ENCODE results near the gene FAM110A.
"Not testable (repeated sequence)": the region's sequence is repeated elsewhere in the genome, so short reads cannot be mapped to it uniquely, and the experiment has no call there.

The FAM110A gene

DNA sequence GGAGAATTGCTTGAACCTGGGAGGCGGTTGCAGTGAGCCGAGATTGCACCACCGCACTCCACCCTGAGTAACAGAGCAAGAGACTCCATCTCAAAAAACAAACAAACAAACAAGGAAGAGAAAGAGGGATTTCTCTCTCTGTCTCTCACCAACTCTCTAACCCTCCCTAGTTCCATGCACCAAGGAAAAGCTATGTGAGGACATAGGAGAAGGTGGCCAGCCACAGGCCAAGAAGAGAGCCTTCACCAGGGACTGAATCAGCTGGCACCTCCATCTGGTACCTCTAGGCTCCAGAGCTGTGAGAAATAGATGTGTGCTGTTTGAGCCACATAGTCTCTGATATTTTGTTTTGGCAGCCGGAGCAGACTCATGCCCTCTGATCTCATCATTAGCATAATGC is 9.0 kb upstream of the FAM110A start:
- DNase-seq, result no peak

DNA sequence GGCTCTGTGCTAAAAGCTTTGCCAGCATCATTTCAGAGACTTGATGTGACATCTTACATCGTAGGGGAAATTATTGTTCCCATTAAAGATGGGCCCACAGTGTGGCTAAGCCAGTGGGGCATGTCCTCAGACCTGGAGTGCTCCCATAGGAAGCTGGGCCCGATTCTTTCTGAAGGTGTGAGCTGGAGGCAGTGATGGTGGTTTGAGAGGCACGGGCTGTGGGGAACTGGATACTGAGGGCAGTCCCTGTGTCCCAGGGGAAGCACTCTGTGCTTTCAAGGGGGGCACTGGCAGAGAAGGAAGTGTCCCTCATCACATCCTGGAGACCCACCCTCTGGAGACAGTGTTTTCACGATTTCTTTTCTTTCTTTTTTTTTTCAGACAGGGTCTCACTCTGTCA is 8.6 kb upstream of the FAM110A start:
- no peak for DNase-seq

GRCh38 chr20:825710-826421 is 7.6 kb upstream of the FAM110A start:
- no peak for DNase-seq

- DNase-seq, result peak in 1 of 3 experiments; percentile 52
These were observed 6.7 kb upstream of the FAM110A start for GRCh38 chr20:826695-827323.

DNA sequence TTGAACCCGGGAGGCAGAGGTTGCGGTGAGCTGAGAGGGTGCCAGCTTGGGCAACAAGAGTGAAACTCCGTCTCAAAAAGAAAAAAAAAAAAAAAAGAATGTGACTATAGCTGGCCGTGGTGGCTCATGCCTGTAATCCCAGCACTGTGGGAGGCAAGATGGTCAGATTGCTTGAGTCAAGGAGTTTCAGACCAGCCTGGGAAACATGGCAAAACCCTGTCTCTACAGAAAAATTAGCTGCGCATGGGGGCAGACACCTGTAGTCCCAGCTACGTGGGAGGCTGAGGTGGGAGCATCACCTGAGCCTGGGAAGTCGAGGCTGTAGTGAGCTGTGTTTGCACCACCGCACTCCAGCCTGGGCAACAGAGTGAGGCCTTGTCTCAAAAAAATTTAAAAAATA is 5.5 kb upstream of the FAM110A start:
- DNase-seq, result not testable (repeated sequence)

GRCh38 chr20:828987-829386 is 4.5 kb upstream of the FAM110A start:
- DNase-seq, result no peak

DNA sequence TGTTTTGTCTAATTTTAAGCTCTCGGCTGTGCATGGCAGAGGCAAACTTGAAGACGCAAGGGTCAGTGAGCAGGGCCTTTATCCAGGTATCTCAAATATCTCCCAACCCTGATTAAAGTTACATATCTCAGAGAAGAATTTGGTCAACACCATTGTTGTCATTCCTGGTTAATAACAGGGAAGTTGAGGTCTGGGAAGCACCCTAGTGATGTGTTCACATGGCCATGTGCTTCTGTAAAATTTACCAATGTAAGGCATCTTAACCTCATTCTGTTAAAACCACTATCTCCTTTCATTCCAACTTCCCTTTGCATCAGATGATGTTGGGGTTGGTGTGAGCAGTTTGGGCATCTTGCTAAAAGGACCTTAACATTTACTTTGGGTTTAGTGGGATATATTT is 4.0 kb upstream of the FAM110A start:
- no peak for DNase-seq

DNA sequence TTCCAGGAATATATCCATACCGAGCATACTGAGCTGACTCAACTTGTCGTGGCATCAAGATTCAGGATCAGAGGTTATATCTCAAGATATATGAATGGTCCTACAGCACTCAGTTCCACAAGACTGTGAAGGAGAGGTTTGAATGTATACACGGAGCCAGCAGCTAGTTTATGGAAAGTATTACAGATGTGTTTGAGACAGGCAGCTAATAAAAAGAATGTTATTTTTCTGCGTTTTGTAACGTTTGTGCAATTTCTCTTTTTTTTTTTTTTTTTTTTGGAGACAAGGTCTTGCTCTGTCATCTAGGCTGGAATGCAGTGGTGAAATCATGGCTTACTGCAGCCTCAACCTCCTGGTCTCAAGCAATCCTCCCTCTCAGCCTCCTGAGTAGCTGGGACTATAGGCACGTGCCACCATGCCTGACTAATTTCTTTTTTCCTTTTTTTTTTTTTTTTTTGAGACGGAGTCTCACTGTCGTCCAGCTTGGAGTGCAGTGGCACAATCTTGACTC is 3.4 kb upstream of the FAM110A start:
- DNase-seq, result no peak

DNA sequence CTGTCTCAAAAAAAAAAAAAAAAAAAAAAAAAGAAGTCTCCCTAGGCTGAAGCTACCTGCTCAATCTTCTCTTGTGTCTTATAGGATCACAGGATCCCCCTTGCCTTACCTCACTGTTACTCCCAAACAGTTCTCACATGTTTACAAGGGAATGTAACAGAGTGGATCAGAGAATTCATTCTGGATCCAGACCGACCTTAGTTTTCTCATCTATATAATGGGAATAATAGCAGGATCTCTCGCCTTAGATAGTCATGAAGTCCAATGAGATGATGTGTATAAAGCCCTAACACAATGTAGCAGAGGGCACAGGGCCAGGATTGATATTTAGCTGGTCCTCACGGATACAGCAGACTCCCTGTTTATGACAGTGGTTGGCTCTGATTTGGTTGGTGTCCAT is 2.3 kb upstream of the FAM110A start:
- no peak for DNase-seq

DNA sequence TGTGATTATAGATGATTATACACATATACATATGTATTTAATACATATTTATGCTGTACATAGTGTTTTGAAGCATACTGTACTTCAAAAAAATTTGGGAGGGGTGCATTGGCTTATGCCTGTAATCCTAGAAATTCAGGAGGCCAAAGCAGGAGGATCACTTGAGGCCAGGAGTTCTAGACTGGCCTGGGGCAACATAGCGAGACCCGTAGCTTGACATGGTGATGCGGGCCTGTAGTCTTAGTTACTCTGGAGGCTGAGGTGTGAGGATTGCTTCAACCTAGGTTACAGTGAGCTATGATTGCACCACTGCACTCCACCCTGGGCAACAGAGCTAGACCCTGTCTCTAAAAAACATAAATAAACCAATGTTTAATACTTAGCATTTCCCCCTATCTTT is 1.6 kb upstream of the FAM110A start:
- DNase-seq, result no peak

DNA sequence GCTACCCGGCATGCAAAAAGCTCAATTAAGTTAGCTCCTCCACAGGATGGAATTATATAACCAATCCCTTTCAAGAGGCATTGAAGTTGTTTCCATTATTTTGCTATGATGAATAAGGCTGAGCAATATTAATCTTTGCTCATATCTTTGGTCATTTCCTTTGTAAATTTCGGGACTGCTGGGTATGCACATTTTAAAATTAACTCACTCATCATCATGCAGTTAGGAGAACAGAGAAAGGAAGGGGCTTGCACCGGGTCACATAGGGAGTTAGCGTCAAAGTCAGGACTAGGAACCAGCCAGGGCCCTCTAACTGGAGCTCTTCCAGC is 430 bp upstream of the FAM110A start:
- DNase-seq, result no peak

GRCh38 chr20:834151-834746 is 734 bp downstream of the FAM110A start:
- DNase-seq, result no peak

GRCh38 chr20:835608-836045 is 2.1 kb downstream of the FAM110A start:
- peak in 1 of 3 experiments; percentile 31 for DNase-seq

GRCh38 chr20:836190-836589 is 2.7 kb downstream of the FAM110A start:
- no peak for DNase-seq

GRCh38 chr20:839015-839414 is 5.5 kb downstream of the FAM110A start:
- no peak for DNase-seq

DNA sequence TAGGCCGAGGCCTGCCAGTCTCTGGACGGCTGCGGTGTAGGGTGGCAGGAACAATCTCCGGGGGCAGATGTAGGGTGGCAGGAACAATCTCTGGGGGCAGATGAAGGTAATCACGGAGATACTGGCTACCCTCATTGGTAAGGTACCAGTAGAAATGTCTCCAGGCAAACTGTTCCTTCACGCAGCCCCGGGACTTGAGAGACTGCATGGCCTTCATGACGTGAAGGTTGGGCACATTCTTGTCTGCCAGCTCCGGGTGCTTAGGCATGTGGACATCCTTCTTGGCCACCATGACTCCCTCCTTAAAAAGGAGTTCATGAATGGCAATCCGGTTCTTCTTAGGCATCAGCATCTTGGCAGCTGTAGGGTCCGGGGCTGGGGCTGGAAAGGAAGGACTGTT is 6.1 kb downstream of the FAM110A start:
- DNase-seq, result no peak

DNA sequence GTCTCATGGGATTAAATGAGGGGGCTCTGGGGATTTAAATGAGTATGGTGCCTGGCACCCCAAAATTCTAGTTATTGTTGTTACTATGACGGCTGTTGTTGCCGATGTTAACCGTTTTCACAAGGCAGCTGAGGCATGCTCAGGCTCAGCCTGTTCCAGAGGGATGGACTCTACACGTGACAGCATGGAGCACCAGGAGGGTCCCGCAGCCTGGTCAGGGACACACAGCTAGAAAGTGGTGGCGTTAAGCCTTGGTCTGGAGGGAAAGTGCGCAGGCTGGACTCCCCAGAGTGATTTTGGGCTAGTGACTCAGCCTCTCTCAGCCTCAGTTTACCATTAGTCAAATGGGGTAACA is 7.0 kb downstream of the FAM110A start:
- DNase-seq, result no peak

- peak in 2 of 3 experiments; percentile 60 to 65 for DNase-seq
These were observed 7.5 kb downstream of the FAM110A start for GRCh38 chr20:840858-841567.

DNA sequence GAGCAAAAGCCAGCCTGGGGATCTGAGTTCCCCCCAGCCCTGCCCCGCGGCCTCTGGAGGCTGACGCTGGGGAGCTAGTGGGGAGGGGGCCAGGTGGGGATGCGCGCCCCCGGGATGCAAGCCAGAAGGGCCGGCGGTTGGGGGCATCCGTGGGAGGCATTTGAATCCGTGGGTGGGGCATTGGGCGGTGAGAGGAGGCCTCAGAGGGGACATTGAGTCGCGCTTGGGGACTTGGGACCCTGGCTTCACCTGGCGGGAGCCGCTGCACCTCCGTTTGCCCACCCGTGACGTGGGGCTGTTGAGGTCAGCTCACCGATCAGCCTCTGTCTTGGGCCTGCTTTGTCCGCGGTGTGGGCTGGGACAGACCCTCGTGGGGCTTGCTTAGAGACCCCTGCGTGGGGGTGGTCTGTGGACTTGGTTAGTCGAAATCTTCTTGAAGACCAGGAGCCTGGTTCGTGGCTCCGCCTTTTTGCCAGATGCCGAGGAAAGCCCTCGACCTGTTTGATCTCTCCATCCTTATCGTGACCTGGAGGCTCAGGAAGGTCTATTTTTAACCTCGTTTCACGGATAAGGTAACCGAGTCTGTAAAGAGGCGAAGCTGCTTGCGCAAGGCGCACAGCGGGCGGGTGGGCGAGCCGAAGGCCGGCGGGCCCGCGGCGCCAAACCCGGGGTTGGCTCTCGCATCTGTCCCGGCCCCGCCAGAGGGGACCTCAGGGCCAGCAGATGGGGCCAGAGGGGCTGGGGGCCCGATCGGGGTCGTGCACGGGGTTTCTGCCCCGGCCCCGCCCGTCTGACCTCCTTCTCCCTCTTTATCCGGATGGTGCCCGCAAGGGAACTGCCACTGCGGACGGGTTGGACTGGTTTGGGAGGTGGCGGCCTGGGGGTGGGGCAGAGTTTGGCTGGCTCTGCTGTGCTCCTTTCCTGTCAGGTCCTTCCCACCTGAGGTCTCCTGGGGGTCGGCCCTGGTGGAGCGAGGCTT is 8.3 kb downstream of the FAM110A start:
- peak in 2 of 3 experiments; percentile 45 to 56 for DNase-seq

DNA sequence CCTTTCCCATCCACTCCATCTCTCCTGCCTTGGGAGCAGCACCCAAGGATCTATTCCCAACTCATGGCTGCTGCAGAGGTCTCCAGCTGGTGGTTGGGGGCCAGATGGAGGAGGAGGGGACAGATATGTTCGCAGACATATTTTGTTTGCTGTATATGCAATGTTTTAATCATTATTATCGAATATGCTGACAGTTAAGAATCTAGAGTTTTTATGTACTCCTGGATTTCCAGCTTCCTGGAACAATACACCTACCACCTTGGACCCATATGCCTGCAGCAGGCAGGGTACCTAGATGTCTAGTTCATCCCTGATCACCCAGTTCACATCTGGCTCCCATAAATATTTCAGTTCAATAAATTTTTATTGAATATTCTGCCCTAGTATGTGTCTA is 9.0 kb downstream of the FAM110A start:
- no peak for DNase-seq

DNA sequence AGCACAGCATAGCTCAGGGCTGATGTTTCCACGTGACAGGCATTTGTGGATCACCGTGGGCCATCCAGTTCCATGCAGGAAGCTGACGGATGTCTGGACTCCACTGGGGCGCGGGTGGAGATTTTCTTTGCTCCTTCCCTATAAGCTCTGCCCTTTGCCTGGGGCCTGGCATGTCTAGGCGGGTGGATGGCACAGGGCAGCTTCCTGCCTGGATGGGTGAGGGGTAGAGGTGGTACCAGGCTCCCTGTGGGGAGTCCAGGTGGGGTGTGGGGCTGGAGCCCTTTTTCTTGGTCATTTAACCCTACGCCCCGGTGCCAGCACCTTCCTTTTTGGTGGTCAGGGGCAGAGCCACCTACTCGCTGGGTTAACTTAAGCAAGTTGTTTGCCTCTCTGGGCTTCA is 10.4 kb downstream of the FAM110A start:
- no peak for DNase-seq

DNA sequence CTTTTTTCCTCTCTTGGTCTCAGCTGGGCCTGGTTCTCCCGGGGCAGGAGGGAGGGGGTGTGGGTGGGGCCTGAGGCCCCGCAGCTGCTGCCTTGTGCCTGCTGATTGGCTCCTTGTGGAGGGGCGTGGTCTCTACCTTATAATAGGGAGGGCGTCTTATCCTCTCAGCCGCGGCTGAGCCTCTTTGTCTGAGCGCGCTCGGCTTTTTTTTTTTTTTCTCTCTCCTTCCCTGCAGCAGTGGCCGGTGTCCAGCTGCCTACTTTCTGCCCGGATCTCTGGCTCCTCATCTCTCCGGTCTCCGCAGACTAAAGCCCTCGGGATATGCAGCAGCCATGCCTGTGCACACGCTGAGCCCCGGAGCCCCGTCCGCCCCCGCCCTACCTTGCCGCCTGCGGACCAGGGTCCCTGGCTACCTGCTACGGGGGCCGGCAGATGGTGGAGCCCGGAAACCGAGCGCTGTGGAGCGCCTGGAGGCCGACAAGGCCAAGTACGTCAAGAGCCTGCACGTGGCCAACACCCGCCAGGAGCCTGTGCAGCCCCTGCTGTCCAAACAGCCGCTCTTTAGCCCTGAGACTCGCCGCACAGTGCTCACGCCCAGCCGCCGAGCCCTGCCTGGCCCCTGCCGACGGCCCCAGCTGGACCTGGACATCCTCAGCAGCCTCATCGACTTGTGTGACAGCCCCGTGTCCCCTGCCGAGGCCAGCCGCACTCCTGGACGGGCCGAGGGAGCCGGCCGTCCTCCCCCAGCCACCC is 11.1 kb downstream of the FAM110A start:
- DNase-seq, result peak; percentile 94 to 98 (median 96)

Measured in NCI-H1417 (cell line).